Left lung (tissue), 10 donors: ENCODE results near the gene JMJD7. TPM values are rescaled to one million over a fixed set of nuclear protein-coding genes. Genes with fewer than 3 reads are reported as not detected.

ENCODE experiments used
- ATAC-seq: fragments of 200-7000 bp; cut with Tn5 transposase; one replicate; pipeline ENCODE4 v1.9.1; 2020; ENCODE audit warnings: moderate library complexity
- DNase-seq, 4 donors: peaks; one replicate each; pipeline ENCODE4 v3.0.0-alpha.2; 2013 to 2020
- H3K27ac ChIP-seq, 2 donors: fragments of 200-600 bp; sonication (generic) in 1 of 2; one replicate each; pipeline versions ENCODE4 v1.5.0 to v1.8.0; 2020 to 2021
- H3K27me3 ChIP-seq, 2 donors: fragments of 200-600 bp; sonication (generic) in 1 of 2; one replicate each; pipeline versions ENCODE4 v1.5.0 to v1.8.0; 2020 to 2021
- H3K36me3 ChIP-seq, 2 donors: fragments of 200-600 bp; sonication (generic) in 1 of 2; one replicate each; pipeline versions ENCODE4 v1.5.0 to v1.8.0; 2020 to 2021
- H3K4me1 ChIP-seq, 2 donors: fragments of 200-600 bp; one replicate each; pipeline ENCODE4 v1.8.0; 2021
- H3K4me3 ChIP-seq, 2 donors: fragments of 200-600 bp; sonication (generic) in 1 of 2; one replicate each; pipeline versions ENCODE4 v1.5.0 to v1.8.0; 2020 to 2021; ENCODE audit warnings: mild to moderate bottlenecking in 1 of 2
- H3K9me3 ChIP-seq, 2 donors: fragments of 200-600 bp; sonication (generic) in 1 of 2; one replicate each; pipeline versions ENCODE4 v1.5.0 to v1.8.0; 2020 to 2021
- intact Hi-C, 2 donors: fragments of 100-400 bp; cut with DNase I; formaldehyde crosslinking; loops; one replicate each; pipeline versions ENCODE4 v1.11.2 to v1.14.2; 2022
- polyA plus RNA-seq, 6 donors: library from polyadenylated mRNA; unstranded; fragments of 120-200 nt; gene quantifications; one replicate each; pipeline ENCODE4 v1.2.1, GENCODE V29; 2013; ENCODE audit not compliant: insufficient read length in 6 of 6
- total RNA-seq, 2 donors: library from RNA; stranded (reverse); fragmentation: NEBNext Ultra II Directional; extraction: Animal tissue kit (Norgen Biotek cat#: 25700); gene quantifications; one replicate each; pipeline ENCODE4 v1.2.1, GENCODE V29; 2021
- TF ChIP-seq, protein P1 (sequence below), 2 donors: fragments of 200-600 bp; sonication (generic) in 1 of 2; IDR thresholded peaks; one replicate each; pipeline versions ENCODE4 v1.5.0 to v1.8.0; 2021; ENCODE audit warnings: antibody characterized with exemption in 2 of 2
- donor health status: DM: no; HTN: yes; CAD: no.
- donor health status: DM: no; HTN: no; CAD: no.

JMJD7 gene
- total and polyA plus RNA-seq, 8 donors, result 10.2 to 26.4 (median 14.5) TPM

DNA sequence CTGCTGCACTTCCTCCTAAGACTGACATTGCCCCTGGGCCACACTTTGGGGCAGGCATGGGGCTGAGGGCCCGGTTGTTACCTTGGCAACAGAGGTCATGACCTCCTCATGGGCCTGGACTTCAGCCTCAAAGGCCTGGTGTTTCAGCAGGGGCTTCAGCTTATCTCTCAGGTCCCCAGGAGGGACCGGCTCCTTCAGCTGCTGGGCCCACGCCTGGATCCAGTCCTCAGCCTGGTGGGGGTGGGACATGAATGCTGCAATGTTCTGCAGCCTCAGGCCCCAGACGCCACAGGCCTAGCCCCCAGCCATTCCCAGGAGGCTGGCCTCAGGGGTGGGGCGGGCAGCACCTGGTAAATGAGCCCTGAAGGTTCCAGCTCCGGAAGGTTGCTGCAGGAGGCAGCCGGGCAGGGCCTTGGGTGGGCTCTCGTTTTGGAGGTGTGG, 38.4 kb downstream of the JMJD7 start:
- Histone ChIP-seq H3K4me3 (no peak overlapping the region), H3K9me3 (no peaks in the 10 kb centered on the region), H3K4me1 (no peaks in the 10 kb centered on the region), H3K27me3 (no peaks in the 10 kb centered on the region), H3K27ac (no peak overlapping the region), H3K36me3 (peaks cover 0 to 5% of the 10 kb centered on the region in 2 donors)
- no peak for ATAC-seq
- no peak for DNase-seq
- TF ChIP-seq, protein P1, sequence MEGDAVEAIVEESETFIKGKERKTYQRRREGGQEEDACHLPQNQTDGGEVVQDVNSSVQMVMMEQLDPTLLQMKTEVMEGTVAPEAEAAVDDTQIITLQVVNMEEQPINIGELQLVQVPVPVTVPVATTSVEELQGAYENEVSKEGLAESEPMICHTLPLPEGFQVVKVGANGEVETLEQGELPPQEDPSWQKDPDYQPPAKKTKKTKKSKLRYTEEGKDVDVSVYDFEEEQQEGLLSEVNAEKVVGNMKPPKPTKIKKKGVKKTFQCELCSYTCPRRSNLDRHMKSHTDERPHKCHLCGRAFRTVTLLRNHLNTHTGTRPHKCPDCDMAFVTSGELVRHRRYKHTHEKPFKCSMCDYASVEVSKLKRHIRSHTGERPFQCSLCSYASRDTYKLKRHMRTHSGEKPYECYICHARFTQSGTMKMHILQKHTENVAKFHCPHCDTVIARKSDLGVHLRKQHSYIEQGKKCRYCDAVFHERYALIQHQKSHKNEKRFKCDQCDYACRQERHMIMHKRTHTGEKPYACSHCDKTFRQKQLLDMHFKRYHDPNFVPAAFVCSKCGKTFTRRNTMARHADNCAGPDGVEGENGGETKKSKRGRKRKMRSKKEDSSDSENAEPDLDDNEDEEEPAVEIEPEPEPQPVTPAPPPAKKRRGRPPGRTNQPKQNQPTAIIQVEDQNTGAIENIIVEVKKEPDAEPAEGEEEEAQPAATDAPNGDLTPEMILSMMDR (IDR thresholded peaks at IDR 0.05), result no peak
- intact Hi-C loops, result no loop called here

DNA sequence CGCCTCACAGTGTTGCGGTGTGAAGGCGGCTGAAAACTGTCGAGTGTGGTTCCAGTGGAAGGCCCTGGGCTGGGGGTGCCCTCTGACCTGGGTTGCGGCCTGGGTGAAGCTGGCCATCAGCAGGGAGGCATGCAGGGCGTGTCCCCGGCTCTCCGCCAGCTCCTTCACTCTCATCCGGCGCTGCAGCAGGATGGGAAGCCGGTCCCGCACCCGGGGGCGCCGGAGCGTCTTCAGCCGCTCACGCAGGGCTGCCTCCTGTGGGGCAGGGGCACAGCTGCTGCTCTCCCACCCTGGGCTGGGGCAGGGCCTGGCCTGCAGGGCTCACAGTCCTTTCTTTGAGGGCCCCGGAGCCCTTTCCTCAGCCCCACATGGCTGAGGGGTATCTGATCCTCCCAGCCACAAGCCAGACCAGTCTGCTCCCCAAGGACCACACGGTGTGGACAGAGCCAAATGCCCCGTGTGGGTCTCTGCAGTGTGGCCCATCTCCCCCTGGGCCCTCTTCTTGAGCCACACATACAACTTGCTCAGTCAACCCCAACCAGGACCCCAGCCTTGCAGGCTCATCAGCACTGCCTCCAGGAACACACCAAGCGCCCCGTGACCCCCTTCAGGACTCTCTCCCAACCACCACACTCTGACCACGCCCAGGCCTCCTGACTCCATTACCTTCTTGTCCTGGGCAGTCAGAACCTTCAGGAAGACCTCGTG, 39.1 kb downstream of the JMJD7 start:
- intact Hi-C loops, result no loop called here
- DNase-seq, result peak in 1 of 4 donors; percentile 65
- H3K4me3 ChIP-seq, result no peak overlapping the region
- no peak overlapping the region for H3K27ac ChIP-seq
- H3K36me3 ChIP-seq, result peaks cover 0 to 5% of the 10 kb centered on the region in 2 donors
- no peaks in the 10 kb centered on the region for H3K4me1 ChIP-seq
- TF ChIP-seq, protein P1 (IDR thresholded peaks at IDR 0.05), result no peak
- no peak for ATAC-seq
- no peaks in the 10 kb centered on the region for H3K9me3 ChIP-seq
- H3K27me3 ChIP-seq, result no peaks in the 10 kb centered on the region

DNA sequence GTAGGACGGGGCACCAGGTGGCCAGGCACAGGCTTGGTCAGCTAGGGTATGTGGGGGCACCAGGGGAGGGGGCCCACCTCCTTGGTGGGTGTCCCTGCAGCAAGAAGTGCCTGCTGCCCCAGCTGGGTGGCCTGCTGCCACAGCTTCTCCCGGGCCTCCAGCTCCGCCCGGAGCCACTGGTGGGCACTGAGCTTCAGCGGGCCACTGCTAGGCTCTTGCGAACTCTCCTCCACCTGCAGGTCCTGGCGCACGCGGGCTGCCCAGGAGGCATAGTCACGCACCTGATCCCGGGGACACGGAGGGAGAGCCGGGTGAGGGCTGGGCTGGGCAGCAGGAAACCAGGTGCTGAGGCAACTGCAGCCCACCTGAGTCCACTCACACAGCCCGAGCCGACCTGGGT, 40.4 kb downstream of the JMJD7 start:
- Histone ChIP-seq H3K4me1 (no peaks in the 10 kb centered on the region), H3K4me3 (no peak overlapping the region), H3K27ac (no peak overlapping the region), H3K27me3 (no peaks in the 10 kb centered on the region), H3K36me3 (peaks cover 0 to 5% of the 10 kb centered on the region in 2 donors), H3K9me3 (no peaks in the 10 kb centered on the region)
- intact Hi-C loops, result no loop called here
- TF ChIP-seq, protein P1 (IDR thresholded peaks at IDR 0.05), result no peak
- DNase-seq (no peak), ATAC-seq (no peak)

DNA sequence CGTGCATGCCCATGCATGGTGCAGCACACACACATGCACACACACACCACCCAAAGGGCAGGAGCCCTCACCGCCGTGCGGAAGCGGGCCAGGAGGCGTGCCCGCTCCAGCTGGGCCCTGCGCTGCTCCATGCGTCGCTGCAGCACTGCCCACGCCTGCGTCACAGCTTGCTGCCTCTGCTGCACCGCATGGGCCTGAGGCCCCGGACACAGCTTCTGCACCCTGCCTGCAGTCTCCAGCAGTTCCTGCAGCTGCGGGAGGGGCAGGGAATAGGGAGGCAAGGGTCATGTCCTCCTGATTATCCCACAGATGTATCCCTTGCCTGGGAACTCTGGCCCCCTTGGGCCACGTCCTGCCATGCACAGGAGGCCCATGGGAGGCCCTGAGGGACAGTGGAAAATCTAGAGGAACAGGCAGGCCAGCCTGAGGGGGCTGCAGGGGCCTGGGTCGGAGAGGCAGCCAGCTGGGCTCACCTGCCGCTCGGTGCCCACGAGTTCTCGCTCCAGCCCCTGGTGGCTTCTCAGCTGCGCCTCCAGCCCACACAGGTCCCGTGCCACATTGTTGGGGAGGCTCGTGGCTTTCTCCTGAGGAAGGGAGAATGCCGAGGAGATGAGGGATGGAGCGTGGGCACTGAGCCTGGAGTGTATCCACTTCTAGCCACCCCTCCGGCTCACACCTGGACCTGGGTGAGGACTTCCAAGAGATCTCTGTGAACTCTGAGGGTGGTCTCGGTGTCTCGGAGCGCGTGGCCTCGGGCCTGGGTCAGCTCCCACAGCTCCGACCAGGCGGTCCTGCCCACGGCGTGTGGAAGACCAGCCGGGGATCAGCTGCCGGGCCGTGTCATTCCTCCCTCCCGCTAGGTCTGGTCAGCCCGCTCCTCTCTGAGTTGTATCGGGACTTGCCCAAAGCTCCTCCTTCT, 42.1 kb downstream of the JMJD7 start:
- Histone ChIP-seq H3K4me3 (no peak overlapping the region), H3K27ac (no peak overlapping the region), H3K4me1 (no peaks in the 10 kb centered on the region), H3K36me3 (peaks cover 0 to 5% of the 10 kb centered on the region in 2 donors), H3K9me3 (no peaks in the 10 kb centered on the region), H3K27me3 (no peaks in the 10 kb centered on the region)
- DNase-seq, result no peak
- intact Hi-C loops, result no loop called here
- ATAC-seq, result no peak
- TF ChIP-seq, protein P1 (IDR thresholded peaks at IDR 0.05), result no peak

DNA sequence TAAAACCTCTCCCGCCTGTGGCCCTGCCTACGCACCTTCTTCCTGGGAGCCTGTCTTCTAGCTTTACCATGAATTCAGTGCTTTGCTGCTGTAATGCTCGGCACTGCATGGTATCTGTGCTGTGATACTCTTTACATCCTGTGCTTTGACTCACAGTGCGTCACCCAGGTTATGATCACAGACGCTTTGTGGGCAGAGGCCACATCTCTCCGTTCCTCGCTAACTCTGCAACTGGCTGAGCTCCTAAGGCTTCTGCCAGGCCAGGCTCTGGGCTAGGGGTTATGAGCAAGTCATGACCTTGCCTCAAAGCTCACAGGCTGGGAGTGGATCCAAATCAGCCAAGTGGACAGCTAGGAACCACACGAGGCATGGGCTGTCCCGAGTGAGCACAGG, 42.8 kb downstream of the JMJD7 start:
- Histone ChIP-seq H3K4me3 (no peak overlapping the region), H3K27me3 (no peaks in the 10 kb centered on the region), H3K4me1 (no peaks in the 10 kb centered on the region), H3K27ac (no peak overlapping the region), H3K36me3 (peaks cover 0 to 5% of the 10 kb centered on the region in 2 donors), H3K9me3 (no peaks in the 10 kb centered on the region)
- intact Hi-C loops, result no loop called here
- TF ChIP-seq, protein P1 (IDR thresholded peaks at IDR 0.05), result no peak
- ATAC-seq, result no peak
- DNase-seq, result no peak
